NCI-H128 (cell line): Measurements from ENCODE around the gene ZBTB22.

Experiments used
- DNase-seq: peaks from one replicate; lab custom pipeline; 2025; ENCODE audit not compliant: unreplicated experiment; lab: John Stamatoyannopoulos, UW

ZBTB22 gene

DNA sequence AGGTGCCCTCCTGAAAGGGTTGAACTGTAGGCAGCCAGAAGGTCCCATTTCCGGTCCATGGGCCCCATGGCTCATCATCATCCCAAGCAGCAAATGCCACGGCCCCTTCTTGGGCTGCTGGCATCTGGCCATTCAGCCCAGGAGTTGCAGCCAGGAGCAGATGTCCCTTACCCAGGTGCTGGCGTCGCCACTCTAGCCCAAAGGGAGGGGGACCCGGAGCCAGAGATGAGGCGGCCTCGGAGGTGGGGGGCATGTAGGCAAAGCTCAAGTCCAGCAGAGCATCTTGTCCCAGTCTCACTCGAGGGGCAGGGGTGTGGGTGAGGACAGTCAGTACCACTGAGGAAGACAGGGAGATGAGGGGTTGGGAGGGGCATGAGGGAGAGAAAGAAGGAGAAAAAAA is 12.5 kb downstream of the ZBTB22 start:
- no peak for DNase-seq

DNA sequence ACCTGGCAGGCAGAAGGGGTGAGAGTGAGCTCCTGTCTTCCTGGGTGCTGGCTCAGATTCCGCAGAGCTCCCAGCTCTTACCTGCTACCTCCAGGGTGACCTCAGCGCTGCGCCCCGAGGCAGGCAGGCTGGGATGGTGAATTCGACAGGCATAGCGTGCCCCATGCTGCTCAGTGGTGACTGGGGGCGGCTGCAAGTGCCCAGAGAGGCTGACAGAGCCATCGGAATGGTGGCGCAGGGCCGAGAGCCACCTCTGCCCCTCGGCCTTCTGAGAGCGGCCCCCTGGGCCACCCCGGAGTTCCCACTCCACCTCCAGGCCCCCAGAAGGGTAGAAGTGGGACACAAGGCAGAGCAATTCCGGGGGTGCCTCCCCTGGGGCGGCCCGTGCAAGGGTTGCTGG is 13.3 kb downstream of the ZBTB22 start:
- no peak for DNase-seq

DNA sequence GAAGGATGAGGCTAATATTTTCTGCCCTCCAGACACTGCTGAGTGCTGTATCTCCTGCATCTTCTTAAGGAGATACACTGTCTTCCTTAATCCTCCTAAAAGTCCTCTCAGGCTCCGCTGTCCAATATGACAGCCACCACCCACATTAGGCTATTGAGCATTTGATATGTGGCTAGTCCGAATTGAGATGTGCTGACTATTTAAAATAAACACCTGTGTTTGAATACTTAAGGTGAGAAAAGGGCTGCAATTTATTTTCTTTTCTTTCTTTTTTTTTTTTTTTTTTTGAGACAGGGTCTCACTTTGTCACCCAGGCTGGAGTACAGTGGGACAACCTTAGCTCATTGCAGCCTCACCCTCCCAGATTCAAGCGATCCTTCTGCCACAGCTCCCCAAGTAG is 15.7 kb downstream of the ZBTB22 start:
- no peak for DNase-seq

DNA sequence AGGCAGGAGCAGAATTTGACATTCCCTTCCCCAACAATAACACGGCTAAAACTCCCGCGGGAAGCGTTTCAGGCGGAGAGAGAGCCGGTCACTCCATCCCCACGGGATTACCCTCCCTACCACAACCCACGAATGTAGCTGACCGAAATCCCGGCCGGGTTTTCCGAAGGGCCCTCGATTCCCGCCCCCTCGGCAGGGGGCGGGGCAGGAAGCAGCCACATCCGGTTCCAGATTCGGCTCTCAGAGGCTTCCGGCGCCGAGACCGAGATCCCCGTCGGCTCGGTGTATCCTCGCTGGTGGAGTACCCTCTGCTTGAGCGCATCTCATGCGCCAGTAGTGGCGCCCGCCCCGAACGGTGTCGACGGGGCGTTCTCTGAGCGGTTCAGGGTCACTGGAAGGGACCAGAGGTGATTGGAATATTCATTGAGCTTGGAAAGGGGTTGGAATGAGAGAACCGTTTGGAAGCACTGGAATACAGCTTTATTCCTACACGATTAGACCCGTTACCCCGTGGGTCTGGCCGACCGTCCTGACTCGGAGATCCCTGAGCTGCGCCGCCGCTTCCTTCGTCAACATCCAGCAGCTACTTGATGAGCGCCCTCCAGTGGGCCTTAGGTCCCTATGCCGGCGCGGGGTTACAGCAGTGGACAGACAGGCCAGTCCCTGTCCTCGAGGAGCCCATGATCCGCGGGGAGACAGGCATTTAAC is 18.2 kb downstream of the ZBTB22 start:
- peak; percentile 84 for DNase-seq

DNA sequence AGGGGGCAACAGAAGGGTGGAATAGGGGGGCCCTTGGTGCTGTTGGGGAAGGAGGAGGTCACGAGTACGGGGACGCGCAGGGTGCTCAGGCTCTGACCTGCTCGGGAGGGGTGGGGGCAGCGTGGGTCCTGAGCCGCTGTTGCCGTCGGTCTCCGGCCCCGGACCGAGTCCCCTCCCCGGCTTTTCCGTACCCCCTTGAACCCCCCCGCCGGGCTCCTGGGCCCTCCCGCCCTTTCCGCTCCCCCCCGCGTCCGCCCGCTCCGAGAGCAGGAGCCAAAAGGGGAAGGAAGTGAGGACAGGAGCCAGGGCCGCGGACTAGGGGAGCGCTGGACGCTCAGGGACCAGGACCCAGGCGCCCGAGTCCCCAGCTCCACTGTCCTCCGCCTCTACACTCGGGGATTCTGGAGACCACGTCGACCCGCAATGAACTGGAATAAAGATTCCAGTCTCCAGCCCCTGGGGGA is 18.7 kb downstream of the ZBTB22 start, which contains the start of gene RGL2:
Gene RGL2 (minus strand): TSS at position 170 of the 464 bp plus-strand sequence. CDS start 332 bp downstream, outside the sequence.
- no peak for DNase-seq

DNA sequence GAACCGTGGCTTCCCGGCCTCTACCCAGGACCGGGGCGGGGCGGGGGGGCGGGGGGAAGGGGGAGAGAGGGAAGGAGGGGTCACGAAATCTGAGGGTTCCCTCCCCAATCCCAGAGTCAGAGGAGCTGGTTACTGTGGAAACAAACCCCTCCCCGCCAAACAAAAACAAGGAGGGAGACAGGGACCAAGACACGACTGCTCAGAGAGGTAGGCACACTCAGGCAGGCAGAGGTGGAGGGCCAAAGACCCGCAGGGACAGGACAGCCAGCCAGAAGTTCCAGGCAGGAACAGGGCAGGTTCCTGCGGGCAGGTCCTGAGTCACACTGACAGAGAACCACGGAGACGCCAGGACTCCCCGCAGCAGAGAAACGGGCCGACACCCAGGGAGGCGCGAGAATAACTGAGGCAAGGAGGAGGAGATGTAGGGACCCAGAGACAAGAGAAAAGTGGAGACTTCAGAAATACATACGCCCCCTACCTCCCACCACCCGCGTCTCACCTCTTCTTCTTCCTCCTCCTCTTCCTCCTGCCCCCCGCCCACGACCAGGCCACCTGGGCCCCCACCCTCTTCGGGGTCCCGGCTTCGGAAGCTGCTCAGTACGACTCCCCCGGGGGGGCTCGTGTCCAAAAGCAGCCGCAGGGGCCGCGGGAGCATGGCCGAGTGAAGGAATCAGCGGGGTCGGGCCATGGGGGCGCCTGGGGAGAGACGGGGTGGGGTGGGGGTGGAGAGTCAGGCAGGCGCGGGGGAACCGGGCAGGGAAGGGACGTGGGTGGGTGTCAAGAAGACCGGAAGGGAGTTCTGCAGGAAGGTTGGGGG is 19.4 kb downstream of the ZBTB22 start:
- DNase-seq: no peak

DNA sequence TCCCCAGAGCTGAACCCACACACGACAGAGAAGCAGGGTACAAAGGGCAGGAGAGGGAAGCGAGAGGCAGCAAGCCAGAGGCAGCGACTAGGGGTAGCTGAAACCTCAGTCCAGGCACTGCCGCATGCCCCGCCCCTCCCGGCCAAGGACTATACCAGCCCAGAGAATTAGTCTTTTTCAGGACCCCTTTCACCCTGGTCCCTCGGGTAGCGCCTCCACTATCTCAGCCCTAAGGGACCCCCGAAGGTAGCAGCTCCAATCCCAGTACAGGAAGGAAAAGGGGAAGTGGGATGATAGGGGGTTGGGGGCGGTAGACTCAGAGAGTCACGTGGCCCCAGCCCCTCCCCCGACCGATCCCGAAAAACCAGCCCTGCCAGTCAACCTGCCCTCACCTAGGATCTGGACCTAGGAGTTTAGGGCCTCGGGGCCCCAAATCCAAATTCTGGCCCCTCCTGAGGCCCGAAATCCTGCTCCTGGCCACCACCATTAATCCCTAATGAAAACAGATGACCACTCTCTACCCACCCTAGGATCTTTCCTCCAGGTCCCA is 20.1 kb downstream of the ZBTB22 start:
- no peak for DNase-seq

DNA sequence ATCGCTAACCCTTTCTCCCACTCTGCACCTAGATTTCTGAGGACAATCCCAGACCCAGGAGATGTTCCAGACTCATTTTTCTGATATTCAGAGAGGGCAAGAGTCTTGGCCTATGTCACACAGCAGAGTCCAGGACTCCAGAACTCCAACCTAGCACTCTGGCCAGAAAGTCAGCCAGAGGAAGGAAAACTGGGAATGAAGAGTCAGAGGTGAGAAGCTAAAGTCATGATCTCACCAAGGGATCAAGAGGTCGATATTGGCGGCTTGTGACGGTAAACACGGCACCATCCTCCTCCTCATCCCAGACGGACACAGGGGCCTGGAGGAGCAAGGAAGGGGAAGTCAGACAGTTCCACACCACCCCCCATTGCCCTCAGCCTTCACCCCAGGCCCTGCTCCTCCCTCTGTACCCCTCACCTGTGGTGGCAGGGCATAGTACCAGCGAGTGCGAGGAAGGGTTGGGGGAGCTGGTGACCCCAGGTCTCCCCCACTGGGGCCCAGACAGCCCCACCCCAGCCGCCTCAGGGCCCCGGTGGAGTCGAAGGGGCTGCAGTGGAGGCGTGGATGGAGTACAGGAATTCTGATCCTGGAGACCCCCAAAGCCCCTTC is 20.6 kb downstream of the ZBTB22 start:
- no peak for DNase-seq

DNA sequence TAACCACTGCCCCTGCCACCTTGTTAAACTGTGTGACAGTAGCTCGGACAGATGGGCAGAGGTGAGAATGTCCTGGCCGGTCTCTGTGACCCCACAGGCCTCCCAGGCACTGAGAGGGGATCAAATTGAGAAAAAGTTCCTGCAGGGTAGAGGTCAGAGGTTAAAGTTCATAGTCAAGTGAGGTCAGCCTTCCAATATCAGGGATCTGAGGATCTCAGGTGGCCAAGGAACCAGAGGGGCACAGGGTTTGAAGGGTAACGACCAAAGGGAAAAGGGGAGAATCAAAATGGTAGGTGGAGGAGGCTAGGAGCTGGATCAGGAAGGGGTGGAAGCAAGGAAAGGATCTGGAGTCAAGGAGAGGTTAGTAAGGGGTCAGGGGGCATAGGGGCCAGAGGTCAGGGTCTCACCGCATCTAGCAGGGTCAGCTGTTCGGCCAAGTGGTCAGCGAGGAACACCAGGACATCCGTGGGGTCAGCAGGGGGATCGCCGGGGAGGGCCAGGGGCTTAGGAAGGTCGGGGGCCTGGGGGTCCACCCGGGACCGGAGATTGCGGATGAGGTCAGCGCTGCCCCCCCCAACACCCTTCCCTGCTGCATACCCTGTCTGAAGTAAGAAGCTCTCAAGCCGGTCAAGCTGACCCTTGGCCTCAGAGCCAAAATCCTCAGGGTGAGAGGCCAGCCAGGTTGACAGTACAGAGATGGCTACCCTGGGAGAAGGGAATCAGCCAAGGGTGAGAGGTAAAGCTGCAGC is 21.7 kb downstream of the ZBTB22 start:
- DNase-seq: no peak

DNA sequence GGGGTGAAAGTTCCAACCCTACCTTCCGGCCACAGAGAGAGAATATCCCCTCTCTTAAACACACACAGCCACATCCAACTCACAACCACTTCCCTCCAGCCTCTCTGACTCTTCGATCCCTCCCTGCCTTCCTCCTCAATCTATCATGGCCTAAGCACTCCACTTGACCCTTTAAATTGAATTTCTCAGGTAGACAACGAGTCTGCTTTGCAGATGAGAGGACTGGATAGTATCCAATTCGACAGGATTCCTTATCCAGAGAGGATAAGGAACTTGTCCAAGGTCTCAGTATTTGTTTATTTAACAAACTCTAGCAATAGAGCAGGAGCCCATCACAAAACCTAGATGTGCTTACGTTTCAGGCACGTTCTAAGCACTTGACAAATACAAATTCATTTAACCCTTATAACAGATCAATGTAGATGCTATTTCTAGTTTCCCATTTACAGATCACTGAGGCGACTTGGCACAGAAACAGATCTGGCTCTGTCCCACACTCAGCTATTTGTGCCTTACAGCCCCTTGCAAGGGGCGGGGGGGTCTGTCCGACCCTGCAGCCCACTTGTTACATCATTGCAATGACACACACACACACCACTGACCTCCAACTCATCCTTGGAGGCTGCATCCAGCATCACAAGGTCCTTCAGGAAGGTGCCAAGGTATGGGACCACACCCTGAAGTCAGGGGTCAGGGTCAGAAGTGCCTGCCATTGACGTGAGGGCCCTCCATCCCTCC is 23.3 kb downstream of the ZBTB22 start:
- no peak for DNase-seq

DNA sequence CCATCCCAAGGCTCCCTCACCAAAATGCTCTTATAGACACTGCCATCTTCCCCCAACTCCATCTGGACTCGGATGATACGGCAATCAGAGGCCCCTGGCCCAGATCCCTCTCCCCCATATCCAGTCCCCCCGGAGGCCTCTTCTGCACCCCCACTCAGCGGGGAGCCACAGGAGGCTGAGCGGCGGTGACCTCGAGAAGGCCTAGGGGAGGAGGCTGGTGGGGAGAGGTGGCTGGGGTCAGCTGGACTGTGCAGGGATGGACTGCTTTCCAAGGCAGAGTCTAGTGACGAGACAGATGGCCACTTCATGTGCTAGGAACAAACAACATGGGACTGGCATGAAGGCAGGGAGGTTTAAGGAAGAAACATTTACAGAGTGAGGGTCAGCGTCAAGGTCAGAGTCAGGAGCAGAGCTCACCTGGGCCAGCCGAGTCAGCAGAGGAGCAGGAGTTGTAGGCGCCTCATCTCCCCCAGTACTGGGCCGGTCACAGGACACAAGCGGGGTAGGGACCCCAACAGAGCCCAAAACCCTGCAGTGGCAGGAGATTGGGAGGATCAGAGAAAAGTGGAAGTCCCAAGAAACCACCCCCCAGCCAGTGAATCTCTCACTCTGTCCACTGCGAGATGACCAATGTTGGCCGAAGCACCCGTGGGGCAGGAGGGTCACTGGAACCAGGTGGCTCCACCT is 24.4 kb downstream of the ZBTB22 start:
- DNase-seq: no peak

DNA sequence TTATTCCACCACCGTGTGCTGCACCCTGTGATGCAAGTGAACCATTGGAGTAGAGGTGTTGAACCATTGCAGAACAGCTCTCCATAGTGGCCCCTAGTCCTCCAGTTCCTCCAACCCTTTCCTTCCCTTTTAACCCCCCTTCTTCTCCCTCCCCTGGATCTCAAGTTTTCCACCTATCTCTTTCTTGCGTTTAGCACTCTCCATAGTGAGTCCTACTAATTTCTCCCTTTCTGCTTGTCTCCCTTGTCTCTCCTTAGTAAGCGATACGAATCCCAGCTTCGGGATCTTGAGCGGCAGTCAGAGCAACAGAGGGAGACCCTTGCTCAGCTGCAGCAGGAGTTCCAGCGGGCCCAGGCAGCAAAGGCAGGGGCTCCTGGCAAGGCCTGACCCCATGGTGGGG is 27.1 kb downstream of the ZBTB22 start:
- DNase-seq: no peak

DNA sequence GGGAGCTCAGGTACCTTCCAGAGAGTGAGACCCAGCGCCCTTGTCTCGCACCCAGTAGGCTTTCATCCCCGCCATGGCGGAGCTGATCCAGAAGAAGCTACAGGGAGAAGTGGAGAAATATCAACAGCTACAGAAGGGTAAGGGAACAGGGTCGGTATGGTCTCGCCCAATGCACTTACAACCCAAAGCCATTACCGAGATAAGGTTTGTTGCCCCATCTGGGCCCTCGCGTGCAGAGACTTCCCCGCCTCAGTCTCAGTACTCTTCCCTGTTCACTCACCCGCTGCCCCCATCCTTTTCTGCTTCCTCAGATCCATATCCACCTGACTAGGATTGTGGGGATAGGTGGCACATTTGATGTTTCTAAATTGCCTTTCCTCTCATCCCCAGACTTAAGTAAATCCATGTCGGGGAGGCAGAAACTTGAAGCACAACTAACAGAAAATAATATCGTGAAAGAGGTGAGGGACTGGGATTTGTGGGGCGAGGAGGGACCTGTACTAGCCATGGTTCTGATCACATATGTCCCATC is 27.7 kb downstream of the ZBTB22 start:
- DNase-seq: no peak

DNA sequence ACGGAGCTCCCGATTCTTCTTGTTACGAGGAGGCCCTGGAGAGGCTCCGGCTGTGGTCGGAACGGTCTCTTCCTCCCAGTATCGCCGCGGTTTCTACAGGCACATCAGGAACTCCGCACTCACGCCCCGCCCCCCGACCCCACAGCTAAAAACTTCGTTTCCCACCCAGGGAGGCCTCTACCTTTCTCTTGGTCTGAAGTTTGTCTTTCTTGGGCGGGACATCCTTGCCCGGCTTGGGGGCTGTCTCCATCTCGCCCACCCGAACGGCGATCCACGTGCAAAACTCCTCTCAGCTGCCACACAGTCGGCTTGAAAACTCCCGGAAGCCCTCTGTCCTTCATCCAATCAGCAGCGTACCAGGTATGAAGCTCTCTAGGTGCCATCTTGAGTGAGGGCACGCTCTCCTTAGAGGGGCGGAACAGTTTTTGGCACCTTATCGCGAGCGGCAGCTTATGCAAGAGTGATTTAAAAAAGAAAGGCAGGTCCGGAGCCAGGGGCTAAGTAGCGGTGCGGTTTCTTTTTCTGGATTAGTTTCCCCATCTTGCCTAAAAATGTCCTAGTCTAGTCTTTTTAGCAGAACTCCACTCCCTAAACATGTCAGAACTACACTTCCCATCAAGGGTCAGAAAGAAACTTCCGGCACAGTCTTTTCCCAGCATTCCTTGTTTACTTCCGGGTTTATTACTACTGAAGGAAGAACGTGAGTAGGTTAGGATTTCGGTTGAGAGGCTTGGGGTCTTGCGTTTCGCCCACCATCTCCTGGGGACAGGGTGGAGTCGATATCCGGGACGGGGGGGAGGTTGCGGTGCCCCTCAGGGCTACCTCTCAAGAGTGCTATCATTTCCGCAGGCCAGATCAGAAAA is 28.4 kb downstream of the ZBTB22 start, which contains the start of the genes PFDN6 and WDR46:
Gene PFDN6 (plus strand): TSS at position 681 of the 863 bp plus-strand sequence. CDS start 256 bp downstream, outside the sequence.
Gene WDR46 (minus strand): TSS at position 319 of the 863 bp plus-strand sequence. CDS start 69 bp downstream, at position 250.
- peak; percentile 76 for DNase-seq

DNA sequence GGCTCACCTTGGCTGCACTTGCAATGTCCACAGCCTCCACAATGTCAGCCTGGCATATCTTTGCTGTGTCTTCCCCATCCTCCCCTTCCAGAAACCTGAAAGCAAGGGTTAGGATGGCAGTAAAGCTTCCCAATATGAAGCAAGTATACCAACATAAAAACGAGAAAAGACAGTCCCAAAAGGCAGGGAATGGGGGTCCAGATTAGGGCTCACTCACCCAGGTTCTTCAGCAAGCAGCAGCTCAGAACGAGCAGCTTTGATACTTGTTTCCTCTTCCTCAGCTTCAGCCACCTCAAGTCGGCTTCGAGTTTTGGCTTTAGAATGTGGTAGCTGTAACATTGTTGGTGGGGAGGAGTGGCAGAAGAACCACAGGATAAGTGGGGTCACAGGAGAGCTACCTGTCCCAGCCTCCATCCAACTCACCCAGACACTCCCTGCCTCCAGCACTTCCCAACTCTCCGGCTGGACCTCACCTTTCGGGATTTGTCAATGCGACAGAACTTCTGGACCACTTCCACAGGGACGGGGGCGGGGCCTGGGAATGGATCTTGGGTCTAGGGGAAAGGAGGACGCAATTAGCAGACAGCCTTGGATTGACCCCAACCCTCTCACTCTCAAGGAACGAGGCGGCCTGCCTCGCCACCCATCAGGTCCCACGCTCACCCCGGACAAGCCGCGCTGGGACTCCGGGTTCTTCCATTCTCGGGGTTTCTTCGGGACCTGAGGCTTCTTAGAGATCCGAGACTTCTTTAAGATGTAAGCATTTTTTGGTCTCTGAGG is 29.2 kb downstream of the ZBTB22 start:
- no peak for DNase-seq

DNA sequence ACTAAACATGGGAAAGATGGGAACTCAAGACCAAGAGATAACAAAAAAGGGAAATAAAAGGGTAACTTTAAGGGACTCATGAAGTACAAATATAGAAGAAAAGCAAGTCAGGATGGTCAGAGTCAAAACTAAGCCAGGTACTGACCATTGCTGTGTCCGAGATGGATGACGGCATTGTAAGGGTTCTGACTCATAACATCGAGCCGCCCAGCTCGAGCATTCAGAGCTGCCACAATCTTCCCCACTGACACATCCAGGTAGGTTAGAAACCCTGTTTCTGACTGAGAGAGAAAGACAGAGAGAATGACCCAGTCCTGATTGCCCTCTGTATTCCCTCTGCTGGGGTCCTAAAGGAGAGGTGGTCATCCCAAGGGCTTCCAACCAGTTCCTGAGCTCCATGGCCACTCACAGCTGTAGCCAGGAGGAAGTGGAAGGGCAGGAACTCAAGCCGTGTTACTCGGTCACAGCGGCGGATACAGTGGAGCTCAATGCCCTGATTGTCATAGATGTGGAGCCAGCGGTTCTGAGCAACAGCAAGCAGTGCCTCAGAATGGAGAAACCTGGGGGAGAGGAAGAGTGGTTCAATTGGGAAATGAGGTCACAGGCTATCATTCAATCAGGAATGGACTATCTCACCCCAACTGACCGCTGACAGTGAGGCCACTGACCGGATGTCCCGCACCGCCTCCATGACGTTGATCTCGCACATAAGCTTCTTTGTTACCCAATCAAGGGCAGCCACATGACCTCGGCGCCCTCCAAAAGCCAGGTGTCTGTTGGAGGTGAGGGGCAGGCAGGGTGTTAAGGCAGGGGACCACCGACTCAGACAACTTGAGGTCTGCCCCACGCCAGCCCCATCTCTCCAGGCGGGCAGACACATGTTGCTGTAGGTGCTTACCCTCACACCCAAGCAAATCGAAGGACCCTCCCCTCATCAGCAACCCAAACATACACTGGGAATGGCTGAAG is 30.3 kb downstream of the ZBTB22 start:
- DNase-seq: no peak
